ENCODE results near the gene HCRTR1.

HCRTR1 gene

GRCh38 chr1:31675756-31676155 is 58.3 kb downstream of the HCRTR1 start:
- 0 out of 2 replicates have a peak, but pooled peaks cover 4% of the 10 kb centered on the region for H3K4me1 ChIP-seq (ENCODE audit: insufficient read depth, low read length)
- no peaks in the 10 kb centered on the region for H3K9me3 ChIP-seq (ENCODE audit: control insufficient read depth, insufficient read depth, low read length)
- H3K36me3 ChIP-seq (ENCODE audit: insufficient read depth, low read length), result no peaks in the 10 kb centered on the region
- H3K9ac ChIP-seq (ENCODE audit: low read depth, low read length), result no peak overlapping the region

Measured in ES-I3 (cell line).